CD4-positive, alpha-beta T cell treated with Interleukin-6 at 100 ng/mL for 8 hours (primary cell): ENCODE results near the gene FBXO22.
"Not testable (repeated sequence)": the region's sequence is repeated elsewhere in the genome, so short reads cannot be mapped to it uniquely, and the experiment has no call there.

Experiments
- DNase-seq: peaks from one replicate; pipeline ENCODE4 v3.0.0-alpha.2; 2020; ENCODE audit warnings: mixed read lengths, low spot score

The FBXO22 gene

DNA sequence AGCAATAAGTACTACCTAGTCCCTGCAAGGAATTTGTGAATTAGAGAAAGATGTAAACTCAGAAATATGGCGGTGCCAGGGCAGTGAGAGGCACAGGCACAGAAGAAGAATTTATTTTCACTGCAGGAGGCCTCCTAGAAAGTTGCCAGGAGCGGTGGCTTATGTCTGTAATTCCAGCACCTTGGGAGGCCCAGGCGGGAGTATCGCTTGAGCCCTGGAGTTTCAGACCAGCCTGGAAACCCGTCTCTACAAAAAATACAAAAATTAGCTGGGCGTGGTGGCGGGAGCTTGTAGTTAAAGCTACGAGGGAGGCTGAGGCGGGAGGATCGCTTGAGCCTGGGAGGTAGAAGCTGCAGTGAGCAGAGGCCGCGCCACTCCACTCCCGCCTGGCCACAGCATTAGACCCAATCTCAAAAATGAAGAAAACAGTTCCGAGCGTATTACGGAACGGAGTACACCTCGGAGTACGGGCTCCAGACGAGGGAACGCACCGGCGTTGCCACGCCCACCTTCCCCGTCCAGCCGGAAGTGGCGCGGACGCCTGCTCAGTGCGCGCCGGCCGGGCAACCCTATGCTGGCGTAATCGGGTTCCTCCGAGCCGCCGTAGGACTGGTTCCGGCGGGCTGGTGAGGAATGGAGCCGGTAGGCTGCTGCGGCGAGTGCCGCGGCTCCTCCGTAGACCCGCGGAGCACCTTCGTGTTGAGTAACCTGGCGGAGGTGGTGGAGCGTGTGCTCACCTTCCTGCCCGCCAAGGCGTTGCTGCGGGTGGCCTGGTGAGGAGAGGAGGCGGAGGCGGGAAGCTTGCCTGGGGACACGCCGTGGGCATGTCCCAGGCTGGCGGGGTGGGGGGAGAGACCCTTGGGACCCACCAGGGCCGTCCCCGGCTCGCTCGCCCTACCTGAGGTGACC lies at the start of gene FBXO22:
TSS of gene FBXO22 (plus strand) at position 548 of the 909 bp plus-strand sequence. CDS start at position 634, 86 bp downstream.
- DNase-seq, result peak; percentile 85

DNA sequence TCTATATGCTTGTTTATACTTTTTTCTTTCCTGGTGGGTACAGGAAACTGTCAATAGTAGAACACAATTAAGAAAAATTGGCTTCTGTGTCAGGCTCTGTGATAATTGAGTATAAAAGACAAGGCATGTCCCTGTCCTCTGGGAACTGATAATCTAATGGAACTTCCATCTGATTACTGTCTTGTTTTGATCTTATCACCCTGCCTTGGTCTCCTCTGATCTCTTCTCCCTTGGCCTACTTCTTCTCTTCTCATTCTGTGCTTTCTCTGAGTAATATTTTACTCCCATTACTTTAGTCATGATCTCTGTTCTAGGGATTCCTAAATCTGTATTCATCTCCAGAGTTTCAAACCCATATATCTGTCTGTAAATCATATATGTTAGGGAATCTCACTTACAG lies 45.8 kb upstream of the FBXO22 start:
- no peak for DNase-seq

DNA sequence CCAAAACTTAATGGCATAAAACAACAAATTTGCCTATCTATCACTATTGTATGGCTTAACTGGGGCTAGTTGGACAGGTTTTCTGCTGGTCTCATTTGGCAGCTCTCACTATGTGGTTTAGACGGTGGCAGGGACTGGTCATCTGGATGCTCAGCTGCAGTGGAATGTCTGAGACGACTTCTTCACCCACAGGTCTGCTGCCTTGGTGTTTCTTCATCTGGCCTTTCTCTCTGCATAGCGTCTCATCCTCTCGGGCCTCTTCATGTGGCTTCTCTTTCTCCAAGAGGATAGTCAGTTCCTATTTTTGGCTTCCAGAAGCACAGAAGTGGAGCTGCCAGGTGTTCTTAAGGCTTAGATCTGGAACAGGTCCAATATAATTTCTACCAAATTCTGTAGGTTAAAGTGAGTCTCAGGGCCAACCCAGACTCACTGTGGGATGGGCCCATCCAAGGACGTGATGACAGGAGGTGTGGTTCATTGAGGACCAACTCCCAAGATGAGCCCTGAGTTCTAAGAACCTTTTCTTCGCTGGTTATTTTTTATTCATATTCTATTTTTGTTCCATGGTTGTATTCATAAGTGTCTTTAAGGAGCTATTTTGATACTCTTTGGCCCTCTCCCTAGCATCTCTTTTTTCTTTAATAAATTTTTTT lies 41.8 kb upstream of the FBXO22 start:
- DNase-seq, result no peak

DNA sequence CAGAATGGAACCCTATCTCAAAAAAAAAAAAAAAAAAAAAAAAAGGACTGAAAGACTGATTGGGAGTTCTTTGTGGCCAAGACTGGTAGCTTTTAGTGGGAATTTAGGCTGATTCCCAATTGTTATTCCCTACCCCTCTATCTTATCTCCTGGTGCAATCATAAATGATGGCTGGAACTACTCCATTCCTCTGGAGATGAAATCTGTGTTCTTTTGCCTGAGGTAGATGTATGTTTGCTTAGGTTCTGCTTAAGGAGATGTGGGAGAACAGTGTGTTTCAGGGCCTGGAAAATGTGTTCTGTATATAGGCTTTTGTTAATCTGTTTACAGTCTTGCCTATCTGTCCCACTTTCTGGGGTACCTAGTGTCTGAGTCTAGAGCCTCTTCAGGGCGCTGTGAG lies 40.9 kb upstream of the FBXO22 start:
- no peak for DNase-seq

DNA sequence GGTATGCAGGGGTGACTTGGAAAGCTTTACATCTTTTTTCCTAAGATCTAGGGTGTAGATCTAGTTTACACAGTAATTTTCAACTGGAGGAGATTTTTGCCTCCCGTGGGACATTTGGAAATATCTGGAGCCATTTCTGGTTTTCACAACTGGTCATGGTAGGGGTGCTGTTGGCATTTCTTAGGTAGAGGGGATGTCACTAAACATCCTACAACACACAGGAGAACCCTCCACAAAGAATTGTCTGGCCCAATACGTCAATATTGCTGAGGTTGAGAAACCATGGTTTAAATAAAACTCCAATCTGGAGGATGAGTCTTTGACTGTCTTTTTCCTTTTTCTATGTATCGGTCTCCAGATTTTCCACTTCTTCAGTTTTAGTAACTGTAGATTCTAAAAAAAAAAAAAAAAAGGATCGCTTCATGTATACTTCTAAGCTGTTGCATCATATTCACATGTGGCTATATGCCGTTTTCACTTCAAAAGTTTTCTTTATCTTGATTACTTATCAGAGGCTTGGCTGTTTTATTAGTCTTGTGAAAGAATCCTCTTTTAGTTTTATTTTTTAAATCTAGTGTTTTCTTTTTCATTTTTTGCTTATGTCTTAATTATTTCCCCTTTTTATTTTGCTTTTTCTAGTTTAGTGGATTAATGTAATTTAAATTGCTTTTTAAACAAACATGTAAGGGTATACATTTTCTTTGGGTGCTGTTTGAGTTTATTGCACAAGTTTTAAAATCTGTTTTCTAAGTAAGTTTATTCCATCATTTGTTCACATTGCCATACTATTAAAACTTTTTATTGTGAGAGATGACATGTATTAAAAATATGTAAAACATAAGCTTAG lies 39.2 kb upstream of the FBXO22 start:
- DNase-seq, result no peak

DNA sequence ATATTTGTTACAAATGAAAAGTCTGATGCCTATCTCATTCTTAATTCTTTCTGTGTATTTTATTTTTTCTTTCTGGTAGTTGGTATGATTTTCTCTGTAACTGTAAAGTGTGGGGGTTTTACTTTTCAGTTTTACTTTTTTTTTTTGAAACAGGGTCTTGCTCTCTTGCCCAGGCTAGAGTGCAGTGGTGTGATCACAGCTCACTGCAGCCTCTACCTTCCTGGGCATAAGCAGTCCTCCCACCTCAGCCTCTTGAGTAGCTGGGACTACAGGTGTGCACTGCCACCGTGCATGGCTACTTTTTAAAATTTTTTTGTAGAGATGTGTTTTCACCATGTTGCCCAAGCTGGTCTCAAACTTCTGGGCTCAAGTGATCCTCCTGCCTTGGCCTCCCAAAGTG lies 37.6 kb upstream of the FBXO22 start:
- not testable (repeated sequence) for DNase-seq

DNA sequence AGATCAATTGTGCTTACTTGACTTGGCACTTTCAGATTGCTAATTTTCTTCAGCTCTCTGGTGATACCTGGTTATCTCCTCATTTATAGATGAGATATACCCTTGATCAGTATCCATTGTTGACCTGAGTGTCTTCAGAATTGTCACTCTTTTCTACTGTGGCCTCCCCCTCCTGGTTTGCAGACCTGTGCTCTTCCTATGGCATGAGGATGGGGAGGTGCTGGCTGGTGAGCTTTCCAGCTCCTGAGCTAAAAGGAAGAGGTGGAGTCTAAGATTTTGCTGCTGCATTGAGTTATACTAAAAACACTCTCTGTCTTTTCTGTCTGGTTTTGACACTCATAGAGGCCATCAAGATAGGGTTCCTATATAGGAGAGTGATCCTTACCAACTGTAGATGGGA lies 36.8 kb upstream of the FBXO22 start:
- no peak for DNase-seq

DNA sequence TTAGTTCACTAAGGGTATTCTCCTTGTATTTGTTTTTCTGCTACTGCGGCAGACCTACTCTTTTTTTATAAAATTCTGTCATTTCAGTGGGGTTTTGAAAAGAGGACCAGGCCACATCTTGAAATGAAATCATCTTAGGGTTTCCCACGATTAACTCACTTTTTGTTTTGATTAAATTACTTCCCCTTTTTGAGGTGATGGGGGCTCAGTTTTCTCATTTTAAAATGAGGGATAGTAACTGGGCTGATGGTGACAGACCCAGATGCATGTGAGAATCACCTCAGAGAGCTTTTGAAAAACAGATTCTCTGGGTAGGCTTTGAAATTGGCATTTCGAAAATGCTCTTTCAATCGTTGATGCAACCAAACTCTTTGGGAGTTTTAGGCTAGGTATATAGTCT lies 36.2 kb upstream of the FBXO22 start:
- no peak for DNase-seq

DNA sequence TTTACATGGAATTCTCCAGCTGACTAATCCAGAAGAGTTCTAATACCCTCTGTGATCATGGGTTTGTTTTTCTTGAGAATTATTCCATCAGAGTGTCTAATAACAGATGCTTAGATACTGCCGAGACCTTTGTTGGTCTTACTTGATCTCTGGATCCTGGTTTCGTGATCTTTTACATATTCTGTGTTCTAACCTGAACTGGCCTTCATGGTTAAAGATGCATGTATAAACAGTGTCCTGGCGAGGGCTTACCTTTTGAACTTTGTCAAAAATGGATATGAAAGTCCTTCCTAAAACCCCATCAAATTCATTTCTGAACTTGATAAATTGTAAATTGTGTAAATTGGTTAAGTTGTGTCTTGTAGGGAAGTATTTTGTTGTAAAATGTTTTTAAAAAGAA lies 35.7 kb upstream of the FBXO22 start:
- DNase-seq, result no peak

DNA sequence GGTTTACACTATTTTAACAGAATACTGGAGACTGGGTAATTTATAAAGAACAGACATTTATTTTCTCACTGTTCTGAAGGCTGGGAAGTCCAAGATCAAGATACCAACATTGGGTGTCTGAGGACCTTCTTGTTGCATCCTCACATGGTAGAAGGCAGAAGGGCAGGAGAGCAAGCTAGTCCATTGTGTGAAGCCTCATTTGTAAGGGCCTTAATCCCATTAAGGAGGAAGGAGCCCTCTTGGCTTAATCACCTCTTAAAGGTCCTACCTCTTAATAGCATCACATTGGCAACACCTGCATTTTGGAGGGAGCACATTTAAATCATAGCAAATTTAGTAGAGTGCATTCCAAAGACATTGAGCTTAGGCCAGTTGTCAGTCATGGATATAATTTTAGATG lies 34.2 kb upstream of the FBXO22 start:
- no peak for DNase-seq

DNA sequence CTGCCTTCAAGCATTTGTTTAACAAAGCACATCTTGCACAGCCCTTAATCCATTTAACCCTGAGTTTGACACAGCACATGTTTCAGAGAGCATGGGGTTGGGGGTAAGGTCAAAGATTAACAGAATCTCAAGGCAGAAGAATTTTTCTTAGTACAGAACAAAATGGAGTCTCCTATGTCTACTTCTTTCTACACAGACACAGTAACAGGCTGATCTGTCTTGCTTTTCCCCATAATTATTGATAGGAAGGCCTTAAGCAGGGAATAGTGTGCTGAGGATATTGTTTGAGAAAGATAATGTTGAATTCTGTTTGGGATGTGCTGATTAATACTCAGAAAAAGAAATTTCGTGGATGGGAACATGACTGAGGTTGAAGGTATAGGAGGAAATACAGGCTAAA lies 32.1 kb upstream of the FBXO22 start:
- not testable (repeated sequence) for DNase-seq

DNA sequence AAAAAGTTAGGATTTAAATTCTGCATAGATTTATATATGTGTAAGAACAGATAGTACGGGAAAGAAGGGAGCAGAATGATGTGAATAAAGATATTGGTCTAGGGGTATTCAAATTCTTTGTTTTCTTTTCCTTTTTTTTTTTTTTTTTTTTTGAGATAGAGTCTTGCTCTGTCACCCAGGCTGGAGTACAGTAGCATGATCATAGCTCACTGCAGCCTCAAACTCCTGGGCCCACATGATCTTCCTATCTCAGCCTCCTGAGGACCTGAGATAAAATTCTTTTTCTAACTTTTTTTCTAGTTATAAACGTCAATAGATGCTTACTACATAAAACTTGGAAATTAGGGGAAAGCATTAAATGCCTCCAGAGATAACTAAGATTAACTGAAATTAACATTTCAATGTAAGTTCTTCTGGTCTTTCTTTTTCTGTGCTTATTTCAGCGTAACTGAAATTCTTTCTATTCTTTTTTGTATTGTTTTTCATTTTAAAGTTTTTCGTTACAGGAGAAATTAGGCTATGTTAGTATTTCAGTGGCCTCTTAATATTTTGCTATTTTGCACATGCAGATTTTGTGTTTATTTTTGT lies 31.2 kb upstream of the FBXO22 start:
- no peak for DNase-seq

DNA sequence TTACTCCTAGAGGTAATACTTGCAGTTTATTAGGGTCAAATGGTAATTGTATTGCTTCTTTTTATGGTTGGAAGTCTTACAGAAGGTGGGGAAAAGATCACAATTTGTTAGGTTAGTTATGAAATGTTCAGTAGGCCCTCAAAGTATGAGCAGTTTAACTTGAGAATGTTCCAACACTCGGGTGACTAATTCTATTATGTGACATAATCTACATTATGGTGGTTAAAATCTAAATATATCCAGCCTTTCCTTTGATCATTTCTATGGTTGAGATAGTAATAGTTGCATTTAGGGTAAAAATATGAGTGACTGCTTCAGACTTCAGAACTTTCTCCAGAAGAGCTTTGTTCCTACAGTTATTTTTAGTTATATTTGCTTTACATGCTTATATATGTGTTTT lies 19.6 kb upstream of the FBXO22 start:
- no peak for DNase-seq

DNA sequence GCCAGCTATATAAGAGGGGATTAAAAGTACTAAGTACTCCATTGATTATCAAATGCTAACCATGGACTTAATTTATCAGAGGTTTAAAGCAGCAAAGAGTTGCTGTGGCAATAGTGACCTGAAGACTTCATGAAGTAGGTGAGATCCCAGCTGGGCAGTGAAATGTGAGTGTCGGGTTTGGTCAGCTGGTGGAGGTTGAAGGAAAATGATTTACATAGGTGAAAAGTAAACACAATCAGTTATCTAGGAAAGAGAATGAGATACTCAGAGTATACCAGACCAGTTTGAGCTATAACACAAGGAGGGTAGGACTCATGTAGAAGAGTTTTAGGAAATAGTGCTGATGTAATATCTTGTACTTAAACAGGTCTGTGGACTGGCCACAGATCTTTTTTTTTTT lies 16.5 kb upstream of the FBXO22 start:
- no peak for DNase-seq

DNA sequence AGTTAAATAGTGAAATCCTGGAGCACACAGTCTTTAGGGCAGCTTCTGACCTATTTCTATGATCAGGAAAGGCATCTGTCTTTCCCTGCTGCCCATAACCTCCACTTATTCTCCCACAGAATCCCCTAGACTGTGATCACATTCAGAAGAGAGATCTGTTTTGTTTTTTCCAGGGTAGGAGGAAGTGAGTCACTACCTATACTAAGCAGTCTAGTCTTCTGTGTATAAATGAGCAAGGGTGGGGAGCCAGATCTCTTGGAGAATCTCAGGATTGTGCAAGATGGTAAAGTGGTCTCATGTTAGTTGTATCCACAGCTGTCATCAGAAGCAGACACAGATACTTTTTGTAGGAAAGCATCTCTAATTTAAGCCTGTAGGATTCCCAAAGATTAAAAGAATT lies 11.8 kb upstream of the FBXO22 start:
- DNase-seq, result no peak

DNA sequence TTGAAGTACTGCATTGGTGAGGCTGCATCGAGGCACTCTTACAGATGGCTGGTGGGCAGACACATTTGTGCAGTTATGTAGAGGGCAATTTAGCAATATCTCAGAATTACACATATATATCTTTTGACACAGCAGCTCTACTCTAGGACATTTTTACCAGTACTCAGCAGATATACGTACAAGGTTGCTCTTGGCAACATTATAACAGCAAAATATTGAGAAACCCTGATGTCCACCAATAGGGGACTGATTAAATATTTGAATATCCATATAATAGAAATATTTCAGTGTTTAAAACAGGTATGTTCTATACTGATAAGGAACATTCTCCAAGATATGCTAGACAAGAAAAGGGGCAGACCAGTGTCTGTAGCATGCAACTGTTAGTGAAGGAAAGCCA lies 7.9 kb upstream of the FBXO22 start:
- no peak for DNase-seq

DNA sequence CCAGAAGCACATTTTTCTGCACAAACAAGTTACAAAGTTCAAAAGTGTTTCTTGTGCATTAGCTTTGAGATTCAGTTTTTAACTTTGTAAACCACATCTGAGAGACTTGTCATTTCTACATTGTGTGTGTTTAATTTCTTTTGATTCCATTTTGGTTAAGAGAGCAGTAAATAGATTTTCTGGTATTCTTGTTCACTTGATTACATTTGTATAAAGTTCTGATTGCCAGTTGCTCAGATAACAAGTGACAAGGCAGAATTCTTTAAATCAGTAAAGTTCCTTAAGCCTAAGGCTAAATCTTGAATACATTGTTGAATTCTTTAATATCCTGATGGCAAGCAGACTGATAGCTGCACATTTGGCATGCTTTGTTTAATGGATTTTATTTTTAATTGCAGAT lies 3.1 kb upstream of the FBXO22 start:
- DNase-seq, result no peak

DNA sequence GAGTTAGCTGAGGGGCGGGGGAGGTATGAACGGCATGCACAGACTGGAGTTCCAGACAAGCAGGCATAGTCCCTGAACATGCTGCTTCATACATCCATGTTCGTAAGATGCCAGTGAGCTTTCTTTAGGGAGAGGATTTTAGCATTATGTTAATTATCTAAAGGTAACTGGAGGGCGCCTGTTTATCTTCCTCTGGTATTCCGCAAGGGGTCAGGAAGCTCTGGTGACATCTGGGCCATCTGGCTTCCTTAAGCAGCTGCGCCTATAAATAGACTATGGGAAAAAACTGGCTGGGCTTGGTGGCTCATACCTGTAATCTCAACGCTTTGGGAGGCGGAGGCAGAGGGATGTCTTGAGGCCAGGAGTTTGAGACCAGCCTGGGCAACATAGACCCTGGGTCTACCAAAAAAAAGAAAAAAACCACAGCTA lies 1.5 kb upstream of the FBXO22 start:
- no peak for DNase-seq

DNA sequence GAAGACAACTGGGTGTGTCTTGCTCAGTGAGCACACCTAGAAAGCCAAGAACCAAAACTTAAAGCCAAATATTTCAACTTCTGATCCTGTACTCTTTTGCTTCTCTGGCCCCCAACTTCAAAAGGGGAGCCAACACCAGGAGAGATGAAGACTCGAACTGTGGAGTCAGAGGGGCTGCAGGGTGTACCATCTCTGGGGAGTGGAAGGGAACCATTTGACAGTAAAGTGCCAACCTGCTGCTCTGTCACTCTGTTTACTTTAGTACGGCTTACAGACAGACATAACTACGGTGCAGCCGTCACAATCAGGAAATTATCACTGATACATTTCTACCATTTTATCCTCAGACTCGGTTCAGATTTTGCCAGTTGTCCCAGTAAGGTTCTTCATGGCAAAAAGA lies 1.6 kb downstream of the FBXO22 start:
- no peak for DNase-seq

DNA sequence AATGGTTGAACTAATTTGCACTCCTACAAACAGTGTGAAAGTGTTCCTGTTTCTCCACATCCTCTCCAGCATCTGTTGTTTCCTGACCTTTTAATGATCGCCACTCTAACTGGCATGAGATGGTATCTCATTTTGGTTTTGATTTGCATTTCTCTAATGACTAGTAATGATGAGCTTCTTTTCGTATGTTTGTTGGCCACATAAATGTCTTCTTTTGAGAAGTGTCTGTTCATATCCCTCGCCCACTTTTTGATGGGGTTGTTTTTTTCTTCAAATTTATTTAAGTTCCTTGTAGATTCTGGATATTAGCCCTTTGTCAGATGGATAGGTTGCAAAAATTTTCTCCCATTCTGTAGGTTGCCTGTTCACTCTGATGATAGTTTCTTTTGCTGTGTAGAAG lies 6.7 kb downstream of the FBXO22 start:
- DNase-seq, result not testable (repeated sequence)

DNA sequence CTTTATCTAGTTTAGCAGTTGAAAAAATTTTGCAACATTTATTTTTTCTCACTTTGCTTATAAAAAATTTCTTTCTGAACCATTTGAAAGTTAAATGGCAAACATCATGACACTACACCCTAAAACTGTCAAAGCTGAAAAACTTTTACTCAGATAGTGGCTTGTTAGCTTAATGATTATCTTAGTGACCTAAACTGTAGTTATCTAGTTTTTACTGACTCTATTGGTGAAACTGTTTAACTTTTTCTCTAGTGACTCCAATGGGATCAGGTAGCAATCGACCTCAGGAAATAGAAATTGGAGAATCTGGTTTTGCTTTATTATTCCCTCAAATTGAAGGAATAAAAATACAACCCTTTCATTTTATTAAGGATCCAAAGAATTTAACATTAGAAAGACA lies 13.3 kb downstream of the FBXO22 start:
- no peak for DNase-seq

DNA sequence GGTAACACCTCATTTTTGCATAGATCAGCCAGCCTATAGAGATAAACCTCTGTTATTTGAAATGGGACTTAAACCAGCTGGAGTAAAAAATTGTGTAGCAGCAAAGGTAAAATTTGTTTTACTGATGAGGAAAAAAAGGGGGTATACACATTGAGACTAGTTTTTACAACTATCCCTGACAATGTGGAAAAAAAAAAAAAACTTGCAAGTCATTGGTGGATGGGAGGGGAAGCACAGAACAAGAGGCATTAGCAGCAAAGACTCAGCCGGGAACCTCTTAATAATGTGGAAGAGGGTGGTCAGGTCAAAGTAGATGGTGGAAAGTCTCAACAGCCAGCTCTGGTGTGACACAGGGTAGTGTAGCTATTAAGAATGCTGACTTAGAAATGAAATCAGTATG lies 14.5 kb downstream of the FBXO22 start:
- DNase-seq, result no peak
